Globus pallidus (tissue), 1 donor: ENCODE measurements around the gene CXorf38.

ENCODE experiments used
- DNase-seq: peaks from one replicate; pipeline ENCODE4 v3.0.0-alpha.2; 2015; ENCODE audit warnings: low spot score

The CXorf38 gene

GRCh38 chrX:40647307-40648197 lies at the start of gene CXorf38:
Gene CXorf38, minus strand, starts transcription at chrX:40647561. Its CDS starts 41 bp downstream, at chrX:40647520.
- DNase-seq, result peak; percentile 82

GRCh38 chrX:40694802-40695201 lies 47.4 kb upstream of the CXorf38 start:
- DNase-seq, result no peak

GRCh38 chrX:40688929-40689328 lies 41.6 kb upstream of the CXorf38 start:
- no peak for DNase-seq

- no peak for DNase-seq
Observed at GRCh38 chrX:40687169-40687568, 39.8 kb upstream of the CXorf38 start.

GRCh38 chrX:40685362-40685918 lies 38.1 kb upstream of the CXorf38 start:
- DNase-seq, result no peak

- DNase-seq, result no peak
Observed at GRCh38 chrX:40684092-40684491, 36.7 kb upstream of the CXorf38 start.

GRCh38 chrX:40683245-40683644 lies 35.9 kb upstream of the CXorf38 start:
- DNase-seq, result no peak

- no peak for DNase-seq
Observed at GRCh38 chrX:40671126-40671525, 23.8 kb upstream of the CXorf38 start.

- peak; percentile 32 for DNase-seq
Observed at GRCh38 chrX:40663880-40664630, 16.7 kb upstream of the CXorf38 start.

- DNase-seq, result no peak
Observed at GRCh38 chrX:40663078-40663740, 15.8 kb upstream of the CXorf38 start.

GRCh38 chrX:40661489-40661888 lies 14.1 kb upstream of the CXorf38 start:
- no peak for DNase-seq

GRCh38 chrX:40660381-40660780 lies 13.0 kb upstream of the CXorf38 start:
- no peak for DNase-seq

- DNase-seq, result no peak
Observed at GRCh38 chrX:40653535-40653934, 6.2 kb upstream of the CXorf38 start.

GRCh38 chrX:40652664-40653063 lies 5.3 kb upstream of the CXorf38 start:
- no peak for DNase-seq

GRCh38 chrX:40651620-40652223 lies 4.4 kb upstream of the CXorf38 start:
- peak; percentile 57 for DNase-seq

GRCh38 chrX:40646489-40647306 lies 663 bp downstream of the CXorf38 start:
- DNase-seq, result peak; percentile 16

GRCh38 chrX:40644821-40645358 lies 2.5 kb downstream of the CXorf38 start:
- DNase-seq, result peak; percentile 54

- peak; percentile 31 for DNase-seq
Observed at GRCh38 chrX:40644176-40644575, 3.2 kb downstream of the CXorf38 start.

GRCh38 chrX:40637687-40638086 lies 9.7 kb downstream of the CXorf38 start:
- no peak for DNase-seq

- no peak for DNase-seq
Observed at GRCh38 chrX:40632199-40632598, 15.2 kb downstream of the CXorf38 start.

- no peak for DNase-seq
Observed at GRCh38 chrX:40628506-40628905, 18.9 kb downstream of the CXorf38 start.
